Lower leg skin (tissue), 3 donors: Measurements from ENCODE around the gene TRUB1.

Experiments used
- CTCF ChIP-seq, 3 donors: fragments of 450-650 bp; IDR thresholded peaks; one replicate each; pipeline ENCODE4 v1.5.1; 2016; ENCODE audit warnings: antibody characterized with exemption in 3 of 3, mild to moderate bottlenecking in 3 of 3, moderate library complexity in 2 of 3
- POLR2A ChIP-seq, 2 donors: fragments of 450-650 bp; IDR thresholded peaks; one replicate each; pipeline ENCODE4 v1.6.1; 2016 to 2017; ENCODE audit warnings: antibody characterized with exemption in 2 of 2, mild to moderate bottlenecking in 1 of 2, moderate library complexity in 1 of 2

GRCh38 chr10:114893251-114893650 lies 44.7 kb upstream of the TRUB1 start:
- TF ChIP-seq CTCF (IDR thresholded peaks at IDR 0.05) (no peak), POLR2A (IDR thresholded peaks at IDR 0.05) (no peak)
